SH-SY5Y (cell line): Measurements from ENCODE around the gene HCFC1.

Source experiments
- GATA2 ChIP-seq: IDR thresholded peaks from 2 replicates; pipeline ENCODE4 v1.6.1; 2011; ENCODE audit warnings: mild to moderate bottlenecking, low read depth, low read length
- GATA3 ChIP-seq: IDR thresholded peaks from 2 replicates; pipeline ENCODE4 v1.6.1; 2011; ENCODE audit warnings: low read depth, mild to moderate bottlenecking, low read length, moderate library complexity

GRCh38 chrX:153984351-153985178, 12.9 kb upstream of the HCFC1 start:
- no peak for TF ChIP-seq GATA2
- no peak for TF ChIP-seq GATA3
